K562 (cell line): ENCODE results near the gene KCNH2. TPM values are rescaled to one million over a fixed set of nuclear protein-coding genes. Genes with fewer than 3 reads are reported as not detected.

ENCODE experiments used
- CREB3L1 ChIP-seq: fragments of 450-650 bp; IDR thresholded peaks from 2 replicates; pipeline ENCODE4 v1.6.1; 2014; ENCODE audit warnings: low read depth, mild to moderate bottlenecking, moderate library complexity, borderline replicate concordance
- CTCF ChIP-seq, 3 experiments: IDR thresholded peaks in 2 of 3; conservative IDR thresholded peaks in 1 of 3; 2 replicates each; pipeline ENCODE4 v1.5.1; 2011 to 2012; ENCODE audit warnings: low read length in 3 of 3, mild to moderate bottlenecking in 3 of 3, control low read depth in 2 of 3, improper control_type of control experiment in 1 of 3, inconsistent platforms in 1 of 3, low read depth in 1 of 3, mixed read lengths in 1 of 3, moderate library complexity in 1 of 3; ENCODE audit not compliant: insufficient read depth in 2 of 3
- DIDO1 ChIP-seq: fragments of 450-650 bp; IDR thresholded peaks from 2 replicates; pipeline ENCODE4 v1.6.1; 2016; ENCODE audit warnings: low read depth, missing biosample characterization, missing genetic modification characterization
- E2F3 ChIP-seq: fragments of 250-450 bp; sonication (Bioruptor Pico); IDR thresholded peaks from 2 replicates; pipeline ENCODE4 v1.4.0; 2020; ENCODE audit warnings: mild to moderate bottlenecking
- ELF1 ChIP-seq: fragments of 200-800 bp; sonication (Bioruptor generic); IDR thresholded peaks from 2 replicates; pipeline ENCODE4 v1.6.1; 2016; ENCODE audit warnings: missing genetic modification characterization, missing compliant biosample characterization
- ESRRA ChIP-seq: fragments of 450-650 bp; IDR thresholded peaks from 2 replicates; pipeline ENCODE4 v1.6.1; 2014; ENCODE audit warnings: low read depth, mild to moderate bottlenecking, moderate library complexity, borderline replicate concordance
- FOXO4 ChIP-seq: fragments of 450-650 bp; formaldehyde crosslinking; IDR thresholded peaks from 2 replicates; pipeline ENCODE4 v1.4.0; 2020; ENCODE audit warnings: mild to moderate bottlenecking, moderate library complexity
- PBX2 ChIP-seq, 2 experiments: IDR thresholded peaks in 1 of 2; conservative IDR thresholded peaks in 1 of 2; 2 replicates each; pipeline ENCODE4 v1.6.1; 2016; ENCODE audit warnings: low read depth in 2 of 2, mild to moderate bottlenecking in 1 of 2, missing compliant biosample characterization in 1 of 2, missing genetic modification characterization in 1 of 2, moderate library complexity in 1 of 2
- PYGO2 ChIP-seq: fragments of 450-650 bp; IDR thresholded peaks from 2 replicates; pipeline ENCODE4 v1.6.1; 2016; ENCODE audit warnings: mild to moderate bottlenecking, missing genetic modification characterization, moderate library complexity, missing compliant biosample characterization
- RBM17 ChIP-seq: fragments of 200-400 bp; formaldehyde crosslinking; IDR thresholded peaks from 2 replicates; pipeline ENCODE4 v1.6.1; 2017; ENCODE audit warnings: low read depth, mild to moderate bottlenecking, low read length, borderline replicate concordance
- SIN3A ChIP-seq, 2 experiments: fragments of 150-350 bp in 1 of 2; IDR thresholded peaks; 2 replicates each; pipeline ENCODE4 v1.6.1; 2011 to 2016; ENCODE audit warnings: borderline replicate concordance in 2 of 2, low read depth in 2 of 2, low read length in 2 of 2, mild to moderate bottlenecking in 2 of 2, moderate library complexity in 2 of 2; ENCODE audit not compliant: control insufficient read depth in 1 of 2
- TAL1 ChIP-seq: fragments of 450-650 bp; IDR thresholded peaks from 2 replicates; pipeline ENCODE4 v1.6.1; 2016; ENCODE audit warnings: mild to moderate bottlenecking
- TFAP4 ChIP-seq: sonication (generic); formaldehyde crosslinking; IDR thresholded peaks from 2 replicates; pipeline ENCODE4 v1.8.0; 2022; ENCODE audit warnings: missing genetic modification reagents, mild to moderate bottlenecking, moderate library complexity, borderline replicate concordance
- ZNF12 ChIP-seq: sonication (generic); formaldehyde crosslinking; IDR thresholded peaks from 2 replicates; pipeline ENCODE4 v1.4.0; 2020; ENCODE audit warnings: mild to moderate bottlenecking, missing genetic modification reagents
- ZNF584 ChIP-seq: fragments of 200-800 bp; sonication (Bioruptor generic); IDR thresholded peaks from 2 replicates; pipeline ENCODE4 v1.6.1; 2016; ENCODE audit warnings: low read depth, mild to moderate bottlenecking, missing genetic modification characterization, missing compliant biosample characterization
- ZNF699 ChIP-seq: fragments of 250-450 bp; sonication (Bioruptor Pico); IDR thresholded peaks from 2 replicates; pipeline ENCODE4 v1.8.0; 2021; ENCODE audit warnings: mild to moderate bottlenecking, moderate library complexity; ENCODE audit not compliant: insufficient replicate concordance
- polyA plus RNA-seq, 8 experiments: library from polyadenylated mRNA; depleted of rRNA in 4 of 8; stranded (reverse) in 5 of 8; unstranded in 3 of 8; fragments of >200 nt; fragmentation: Nextera tagmentation in 2 of 8; fragmentation: Illumina TruSeq in 1 of 8; extraction: Ambion mirVana in 2 of 8; extraction: Trizol in 1 of 8; gene quantifications; 2 replicates each; pipeline versions ENCODE4 v1.2.1 to v1.2.3, GENCODE V29; 2011 to 2014; ENCODE audit warnings: inconsistent platforms in 1 of 8, missing spikeins in 1 of 8
- total RNA-seq, 7 experiments: library from RNA; depleted of rRNA in 6 of 7; stranded (reverse); fragments of >200 nt in 6 of 7; fragmentation: Illumina TruSeq in 2 of 7; extraction: Trizol in 2 of 7; gene quantifications; 2 replicates each; pipeline versions ENCODE4 v1.2.1 to v1.2.3, GENCODE V29; 2011 to 2021; ENCODE audit warnings: low replicate concordance in 1 of 7

KCNH2 gene
- total and polyA plus RNA-seq, 9 of the 15 experiments (the other 6 are each of a cell fraction or from before 2014, with no cell fraction given), result 18.1 to 368 (median 218) TPM

- TF ChIP-seq CTCF (IDR thresholded peaks at IDR 0.05 in 2 of 3, conservative IDR thresholded peaks at IDR 0.05 in 1 of 3; ENCODE audit: insufficient read depth in 2 of 3, low read depth in 1 of 3, low read length in 3 of 3) (0 out of 6 replicates have a peak, but pooled peaks of 1 of the 3 experiments have one; percentile 20), TFAP4 (CRISPR knock-in tag) (peak; percentile 75), SIN3A (IDR thresholded peaks at IDR 0.05; ENCODE audit: borderline replicate concordance in 2 of 2, control insufficient read depth in 1 of 2, low read depth in 2 of 2, low read length in 2 of 2) (peak in 1 of 2 experiments; percentile 82; a peak in 3 of 4 replicates), CREB3L1 (no peak; the same call in 1 of the 2 replicates), ZNF12 (CRISPR knock-in tag) (peak; percentile 81; the same call in 1 of the 2 replicates), PYGO2 (tag) (no peak), PBX2 (CRISPR knock-in tag; IDR thresholded peaks at IDR 0.05; ENCODE audit: low read depth) (no peak), PBX2 (tag; conservative IDR thresholded peaks at IDR 0.05; ENCODE audit: low read depth) (no peak), ELF1 (tag) (no peak), ESRRA (0 out of 2 replicates have a peak, but pooled peaks have one; percentile 0), TAL1 (no peak), RBM17 (no peak), ZNF584 (no peak), E2F3 (CRISPR knock-in tag) (0 out of 2 replicates have a peak, but pooled peaks have one; percentile 9), ZNF699 (no peak), FOXO4 (CRISPR knock-in tag) (0 out of 2 replicates have a peak, but pooled peaks have one; percentile 15), DIDO1 (no peak)
Measured at GRCh38 chr7:151010307-151011096, 32.4 kb upstream of the KCNH2 start (continued).
